Testis (tissue), 2 donors: ENCODE data around the gene DAAM2.

Source experiments
- CTCF ChIP-seq, 3 experiments: fragments of 450-650 bp in 2 of 3; fragments of 200-600 bp in 1 of 3; sonication (generic) in 1 of 3; IDR thresholded peaks; one replicate each; pipeline ENCODE4 v1.5.1; 2016 to 2019; ENCODE audit warnings: antibody characterized with exemption in 3 of 3, mild to moderate bottlenecking in 2 of 3, moderate library complexity in 1 of 3
- POLR2A ChIP-seq: fragments of 450-650 bp; IDR thresholded peaks from one replicate; pipeline ENCODE4 v1.6.1; 2017; ENCODE audit warnings: antibody characterized with exemption, mild to moderate bottlenecking, moderate library complexity

DNA sequence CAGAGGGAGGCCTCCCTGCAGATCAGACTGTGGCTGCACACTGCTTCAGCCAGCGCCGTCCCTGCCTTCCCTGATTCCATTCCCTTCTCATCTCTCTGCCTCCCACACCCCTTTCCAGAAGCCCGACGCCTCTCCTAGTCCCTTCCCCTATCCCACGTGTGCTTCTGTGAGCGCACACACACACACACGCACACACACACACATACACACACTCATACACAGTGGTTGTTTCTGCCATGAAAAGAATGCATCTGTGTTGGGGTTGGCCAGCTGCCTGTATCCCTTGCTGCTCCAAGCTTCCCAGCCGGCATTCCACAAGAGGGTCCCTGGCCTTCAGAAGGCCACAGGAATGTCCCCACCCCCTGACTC, 90.3 kb downstream of the DAAM2 start:
- TF ChIP-seq CTCF (IDR thresholded peaks at IDR 0.05) (no peak), POLR2A (no peak)
